GM23248 (cell line): ENCODE data around the gene HBP1.

Experiments
- EZH2 ChIP-seq: fragments of 200-600 bp; sonication (generic); IDR thresholded peaks from 2 replicates; pipeline ENCODE4 v1.6.1; 2018; ENCODE audit warnings: antibody characterized with exemption, mild to moderate bottlenecking; ENCODE audit not compliant: insufficient read depth, poor library complexity, severe bottlenecking
- EZH2phosphoT487 ChIP-seq: fragments of 200-600 bp; sonication (generic); IDR thresholded peaks from 2 replicates; pipeline ENCODE4 v1.6.1; 2018; ENCODE audit warnings: antibody characterized with exemption, moderate library complexity, mild to moderate bottlenecking, low read depth; ENCODE audit not compliant: insufficient read depth

DNA sequence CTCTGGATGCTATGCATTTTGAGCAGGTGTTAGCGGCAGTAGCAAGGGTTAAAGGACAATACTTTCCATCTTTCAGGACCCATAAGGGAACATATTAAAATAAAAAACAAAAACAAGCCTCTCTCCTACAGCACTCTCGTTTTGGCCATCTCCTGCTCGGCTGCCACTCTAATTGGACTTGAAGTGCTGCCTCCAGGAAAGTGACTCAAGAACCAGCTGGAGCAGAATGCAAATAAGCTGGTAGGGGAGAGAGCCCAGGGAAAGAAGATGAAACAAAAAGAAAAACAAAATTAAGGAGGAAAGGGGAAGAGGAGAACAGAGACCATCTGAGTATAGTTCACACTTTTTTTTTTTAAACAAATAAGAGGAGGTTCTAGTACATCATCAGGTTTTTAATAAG, 65.6 kb downstream of the HBP1 start:
- TF ChIP-seq EZH2, result no peak
- TF ChIP-seq EZH2phosphoT487, result no peak
